Right kidney (tissue), 9 donors: ENCODE results near the gene PGS1.
"Not testable (repeated sequence)": the region's sequence is repeated elsewhere in the genome, so short reads cannot be mapped to it uniquely, and the experiment has no call there.

Experiments
- DNase-seq: peaks from one replicate; pipeline ENCODE4 v3.0.0-alpha.2; 2016
- long read RNA-seq, 8 donors: transcript quantifications; one replicate each; lab custom pipeline, GENCODE V29; 2026

PGS1 gene, protein sequence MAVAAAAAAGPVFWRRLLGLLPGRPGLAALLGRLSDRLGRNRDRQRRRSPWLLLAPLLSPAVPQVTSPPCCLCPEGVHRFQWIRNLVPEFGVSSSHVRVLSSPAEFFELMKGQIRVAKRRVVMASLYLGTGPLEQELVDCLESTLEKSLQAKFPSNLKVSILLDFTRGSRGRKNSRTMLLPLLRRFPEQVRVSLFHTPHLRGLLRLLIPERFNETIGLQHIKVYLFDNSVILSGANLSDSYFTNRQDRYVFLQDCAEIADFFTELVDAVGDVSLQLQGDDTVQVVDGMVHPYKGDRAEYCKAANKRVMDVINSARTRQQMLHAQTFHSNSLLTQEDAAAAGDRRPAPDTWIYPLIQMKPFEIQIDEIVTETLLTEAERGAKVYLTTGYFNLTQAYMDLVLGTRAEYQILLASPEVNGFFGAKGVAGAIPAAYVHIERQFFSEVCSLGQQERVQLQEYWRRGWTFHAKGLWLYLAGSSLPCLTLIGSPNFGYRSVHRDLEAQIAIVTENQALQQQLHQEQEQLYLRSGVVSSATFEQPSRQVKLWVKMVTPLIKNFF
- long read RNA-seq, donor 1, partial matches to known transcripts = 0 of 4 reads
- long read RNA-seq, donor 1, other reads (novel, unspliced or antisense) = 0 of 4 reads
- long read RNA-seq, donor 2, partial matches to known transcripts = 0 of 2 reads
- long read RNA-seq, donor 2, other reads (novel, unspliced or antisense) = 0 of 2 reads
- long read RNA-seq, donor 3, partial matches to known transcripts = 0 of 5 reads
- long read RNA-seq, donor 3, other reads (novel, unspliced or antisense) = 0 of 5 reads
- long read RNA-seq, donor 4, partial matches to known transcripts = 0 of 8 reads
- long read RNA-seq, donor 4, other reads (novel, unspliced or antisense) = 0 of 8 reads
- long read RNA-seq, donor 5, transcript PGS1-201 (10 exons, 2,201 nt) = major isoform, 6 of 11 reads
- long read RNA-seq, donor 5, partial matches to known transcripts = 5 of 11 reads
- long read RNA-seq, donor 5, other reads (novel, unspliced or antisense) = 0 of 11 reads
- long read RNA-seq, donor 6, partial matches to known transcripts = 0 of 3 reads
- long read RNA-seq, donor 6, other reads (novel, unspliced or antisense) = 0 of 3 reads
- long read RNA-seq, donor 7 = 0 reads
- long read RNA-seq, donor 8, partial matches to known transcripts = 0 of 3 reads
- long read RNA-seq, donor 8, other reads (novel, unspliced or antisense) = 0 of 3 reads

DNA sequence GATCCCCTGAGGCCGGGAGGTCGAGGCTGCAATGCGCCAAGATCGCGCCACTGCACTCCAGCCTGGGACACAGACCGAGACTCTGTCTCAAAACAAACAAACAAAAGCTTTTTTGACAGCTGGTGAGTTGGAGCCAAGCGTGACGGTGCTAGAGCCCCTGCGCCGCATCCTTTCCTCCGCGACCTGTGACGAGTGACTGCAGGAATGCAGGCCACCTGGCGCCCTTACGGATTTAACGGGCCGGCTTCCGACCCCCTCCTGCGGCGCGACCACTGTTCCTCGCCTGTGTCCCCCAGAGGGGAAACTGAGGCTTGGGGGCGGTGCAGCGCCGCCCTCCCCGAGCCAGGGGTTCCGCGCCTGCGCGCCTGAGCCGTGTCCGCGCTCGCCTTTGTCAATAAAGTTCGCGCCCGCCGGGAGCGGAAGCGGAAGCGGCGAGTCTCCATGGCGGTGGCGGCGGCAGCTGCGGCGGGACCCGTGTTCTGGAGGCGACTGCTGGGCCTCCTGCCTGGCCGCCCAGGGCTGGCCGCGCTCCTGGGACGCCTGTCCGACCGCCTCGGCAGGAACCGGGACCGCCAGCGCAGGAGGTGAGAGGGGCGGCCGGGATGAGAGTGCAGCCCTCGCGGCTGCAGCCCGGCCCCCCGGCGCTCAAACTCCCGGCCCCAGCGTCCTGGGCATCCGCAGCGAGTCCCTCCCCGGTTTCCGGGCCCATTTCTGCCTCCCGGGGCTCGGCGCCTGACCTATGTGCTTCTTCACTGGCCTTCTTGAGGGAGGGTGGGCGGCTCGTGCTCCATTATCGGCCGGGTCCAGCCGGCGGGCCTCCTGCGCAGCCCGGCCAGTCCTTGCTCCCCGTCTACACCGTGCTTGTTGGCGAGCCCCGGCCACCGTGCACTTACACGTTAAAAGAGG lies at the start of gene PGS1:
Gene PGS1, plus strand, starts transcription at position 425 of the 906 bp plus-strand sequence. Its CDS starts 17 bp downstream, at position 442.
- DNase-seq = peak; percentile 97

DNA sequence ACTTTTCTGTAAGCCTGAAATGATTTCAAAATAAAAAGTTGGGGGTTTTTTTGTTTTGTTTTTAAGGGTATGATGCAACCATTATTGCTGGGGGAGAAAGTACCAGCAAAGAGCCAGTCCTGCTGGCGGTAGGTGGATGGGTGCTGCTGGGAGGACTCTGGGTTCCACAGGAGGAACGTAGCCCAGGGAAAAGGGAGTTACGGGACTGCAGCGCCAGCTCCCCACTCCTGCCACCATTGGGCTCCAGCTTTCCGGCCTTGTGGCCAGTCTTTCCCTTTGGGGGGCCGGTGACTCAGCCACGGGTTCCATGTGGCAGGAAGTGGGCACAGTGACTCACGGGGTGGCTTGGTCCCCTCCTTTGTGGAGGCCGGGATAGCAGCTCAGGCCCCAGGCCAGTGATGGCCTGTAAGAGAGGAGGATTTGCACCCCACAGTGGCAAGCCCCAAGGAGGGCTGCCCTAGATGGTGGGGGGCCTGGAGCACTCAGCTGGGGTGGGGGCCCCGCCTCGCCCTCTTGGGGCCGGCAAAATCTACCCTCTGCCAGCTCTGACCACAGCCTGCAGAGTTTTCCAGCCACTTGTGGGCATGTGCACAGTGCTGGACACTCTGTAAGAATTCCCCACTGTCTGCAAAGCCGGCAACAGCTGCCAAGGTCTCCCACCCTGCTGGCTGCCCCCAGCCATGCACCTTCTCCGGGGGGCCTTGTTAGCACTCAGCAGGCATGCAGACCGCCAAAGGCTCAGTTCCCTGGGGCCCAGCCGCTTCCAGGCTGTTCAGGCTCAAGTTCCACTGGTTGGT lies 49.0 kb upstream of the PGS1 start:
- DNase-seq = no peak

DNA sequence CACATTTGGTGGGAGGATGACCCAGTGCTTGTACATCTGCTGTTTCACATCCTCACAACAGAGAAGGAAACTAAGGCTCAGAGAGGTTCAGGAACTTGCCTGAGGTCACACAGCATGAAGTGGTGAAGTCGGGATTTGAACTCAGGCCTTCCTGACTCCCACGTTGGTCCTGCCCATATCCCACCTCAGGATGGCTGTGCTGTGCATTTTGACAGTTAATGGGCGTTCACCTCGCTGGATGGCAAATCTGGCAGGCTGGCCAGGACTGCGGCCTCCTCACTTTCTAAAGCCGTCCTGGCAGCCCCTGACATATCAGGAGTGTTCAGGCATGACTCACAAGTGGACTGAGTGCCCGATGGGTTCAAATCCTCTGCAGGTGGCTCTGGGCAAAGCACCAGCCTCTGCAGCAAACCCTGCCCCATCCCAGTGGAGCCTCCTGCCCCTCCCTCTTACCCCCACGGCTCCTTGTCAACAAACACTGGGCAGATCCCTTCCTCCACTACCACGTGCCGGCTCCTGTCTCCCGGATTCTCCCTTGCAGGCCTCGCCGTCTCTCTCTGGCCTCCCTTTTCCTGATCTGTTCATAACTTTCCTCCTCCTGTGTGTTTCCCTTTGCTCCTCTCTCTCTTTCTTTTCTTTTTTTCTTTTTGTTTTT lies 47.8 kb upstream of the PGS1 start:
- DNase-seq = no peak

DNA sequence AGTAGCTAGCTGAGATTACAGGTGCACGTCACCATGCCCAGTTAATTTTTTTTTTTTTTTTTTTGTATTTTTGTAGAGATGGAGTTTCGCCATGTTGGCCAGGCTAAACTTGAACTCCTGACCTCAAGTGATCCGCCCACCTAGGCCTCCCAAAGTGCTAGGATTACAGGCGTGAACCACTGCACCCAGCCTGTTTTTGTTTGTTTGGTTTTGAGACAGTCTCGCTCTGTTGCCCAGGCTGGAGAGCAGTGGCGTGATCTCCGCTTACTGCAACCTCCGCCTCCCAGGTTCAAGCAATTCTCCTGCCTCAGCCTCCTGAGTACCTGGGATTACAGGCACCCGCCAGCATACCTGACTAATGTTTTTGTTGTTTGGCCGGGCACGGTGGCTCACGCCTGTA lies 47.1 kb upstream of the PGS1 start:
- DNase-seq = not testable (repeated sequence)

DNA sequence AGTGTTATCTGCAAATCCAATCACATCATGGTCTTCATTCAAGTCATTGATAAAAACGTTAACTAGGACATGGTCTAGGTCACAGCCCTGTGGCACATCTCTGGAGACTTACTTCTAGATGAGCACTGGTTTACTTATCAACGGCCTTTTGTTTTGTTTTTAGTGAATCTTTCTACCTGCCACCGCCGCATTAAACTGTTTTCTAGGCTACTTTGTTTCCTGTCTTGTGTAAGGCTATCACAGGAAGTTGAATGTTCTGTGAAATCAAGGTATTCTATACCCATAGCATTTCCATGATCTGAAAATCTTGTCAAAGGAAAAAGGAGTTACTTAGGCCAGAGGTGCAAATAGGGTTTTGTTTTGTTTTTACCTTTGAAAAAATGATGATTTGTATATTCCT lies 45.5 kb upstream of the PGS1 start:
- no peak for DNase-seq

DNA sequence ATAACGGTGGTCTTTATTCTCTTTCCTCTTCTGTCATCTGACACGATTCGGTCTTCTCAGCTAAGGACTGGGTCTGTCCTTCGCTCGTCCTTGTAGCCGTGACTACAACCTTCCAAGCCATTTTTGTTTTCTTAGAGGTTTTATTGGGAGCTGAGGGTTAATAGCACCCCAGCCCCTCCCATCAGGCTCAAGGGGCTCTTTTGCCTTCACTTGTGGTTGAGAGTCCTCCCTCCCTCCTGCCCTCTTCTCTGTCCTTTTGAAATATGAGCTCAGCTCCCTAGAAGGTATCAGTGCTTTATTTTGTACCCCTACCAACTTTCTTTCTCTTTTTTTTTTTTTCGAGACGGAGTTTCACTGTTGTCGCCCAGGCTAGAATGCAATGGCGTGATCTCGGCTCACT lies 43.2 kb upstream of the PGS1 start:
- no peak for DNase-seq

DNA sequence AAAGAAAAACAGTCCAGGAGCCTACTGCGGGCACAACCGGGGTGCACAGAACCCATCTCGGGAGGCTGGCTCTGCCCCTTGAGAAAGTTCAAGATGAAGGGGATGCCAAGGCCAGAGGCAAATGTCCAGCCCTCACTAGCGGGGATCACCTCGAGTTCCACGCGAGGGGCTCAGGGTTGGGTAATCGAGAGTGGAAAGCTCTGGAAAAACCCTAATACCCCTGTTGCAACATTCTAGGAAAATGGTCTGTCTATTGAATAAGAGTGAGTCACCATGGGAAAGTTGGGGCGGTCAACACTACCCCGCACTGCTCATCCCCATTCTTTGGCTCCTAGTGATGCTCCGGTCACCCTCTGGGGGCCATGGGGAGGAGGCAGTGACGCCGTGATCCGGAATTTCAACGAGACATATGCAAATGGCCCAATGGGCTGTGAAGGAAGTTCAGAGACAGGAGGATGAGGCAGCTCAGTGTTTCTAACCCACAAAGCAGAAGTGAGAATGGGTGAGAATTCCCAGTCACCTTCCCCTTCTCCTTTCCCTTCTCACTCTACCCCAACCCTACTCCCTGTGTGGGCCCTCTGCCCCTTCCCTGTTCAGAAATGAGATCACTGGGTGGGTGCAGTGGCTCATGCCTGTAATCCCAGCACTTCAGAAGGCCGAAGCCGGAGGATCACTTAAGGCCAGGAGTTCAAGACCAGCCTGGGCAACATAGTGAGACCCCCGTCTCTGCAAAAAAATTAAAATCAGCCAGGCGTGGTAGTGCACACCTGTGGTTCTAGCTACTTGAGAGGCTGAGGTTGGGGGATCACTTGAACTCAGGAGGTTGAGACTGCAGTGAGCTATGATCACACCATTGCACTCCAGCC lies 41.0 kb upstream of the PGS1 start:
- no peak for DNase-seq

DNA sequence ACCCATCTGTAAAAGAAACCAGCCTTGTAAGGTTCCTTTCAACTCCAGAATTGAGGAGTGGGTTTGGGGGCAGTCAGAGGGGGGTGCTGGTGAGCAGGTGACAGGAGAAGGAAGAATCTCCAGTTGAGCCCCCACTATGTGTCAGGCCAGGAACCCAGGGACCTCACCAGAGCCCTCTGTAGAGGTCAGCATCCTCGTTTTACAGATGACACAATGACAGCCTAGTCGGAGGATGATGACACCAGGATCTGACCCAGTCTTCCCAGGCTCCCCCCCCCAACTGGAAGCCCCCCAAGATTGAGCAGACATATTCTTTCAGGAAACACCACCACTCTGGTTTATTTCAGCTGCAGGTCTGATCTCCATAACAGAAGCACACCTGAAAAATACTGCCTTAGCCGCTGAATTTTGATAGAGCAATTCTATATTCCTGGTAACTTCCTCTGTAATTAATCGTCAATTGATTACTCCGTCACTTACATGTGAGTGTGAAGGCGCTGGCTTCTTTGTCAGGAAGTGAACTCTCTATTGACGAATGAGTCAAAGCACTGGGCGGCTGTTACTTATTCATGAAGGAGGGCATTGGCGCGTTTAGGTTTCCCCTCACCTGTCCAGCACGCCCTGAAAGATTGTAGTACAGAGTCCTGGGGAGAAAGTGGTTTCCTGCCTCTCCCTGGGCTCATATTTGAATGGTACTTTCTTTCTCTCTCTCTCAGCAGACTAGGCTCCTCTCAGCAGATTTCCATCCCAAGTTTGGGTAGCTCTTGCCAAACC lies 39.8 kb upstream of the PGS1 start:
- DNase-seq = no peak

DNA sequence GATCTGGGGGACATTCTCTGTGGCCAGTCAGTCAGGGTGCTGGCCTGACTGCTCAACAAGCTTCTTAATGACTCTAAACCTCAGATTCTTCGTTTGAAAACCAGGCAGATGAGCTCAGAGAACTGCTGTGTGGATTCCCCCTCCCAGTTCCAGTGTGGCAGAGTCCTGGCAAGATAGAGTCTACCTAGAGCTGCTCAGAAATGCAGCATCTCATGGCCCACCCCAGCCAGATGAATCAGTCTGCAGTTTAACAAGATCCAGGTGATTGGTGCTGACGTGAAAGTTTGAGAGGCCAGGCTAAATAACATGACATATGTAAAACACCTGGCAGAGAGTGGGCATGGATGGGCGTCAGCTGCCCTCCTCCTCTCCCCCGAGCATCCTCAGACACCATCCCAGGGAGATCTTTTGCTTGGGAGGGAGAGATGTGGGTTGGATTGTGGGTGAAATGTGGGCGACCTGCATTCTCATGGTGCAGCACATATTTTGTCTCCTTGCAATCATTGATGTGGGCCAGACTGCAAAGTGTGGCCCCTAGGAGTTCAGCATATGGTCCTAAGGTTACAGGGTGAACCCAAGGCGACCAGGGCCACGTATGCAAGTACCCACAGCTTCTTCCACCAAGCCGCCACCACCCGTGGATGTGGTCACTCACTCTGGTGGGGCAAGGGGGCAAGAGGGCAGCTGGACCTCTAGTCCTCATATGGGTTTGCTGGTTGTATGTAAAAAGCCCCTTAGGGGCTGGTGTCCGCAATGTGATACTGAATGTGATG lies 38.1 kb upstream of the PGS1 start:
- no peak for DNase-seq

DNA sequence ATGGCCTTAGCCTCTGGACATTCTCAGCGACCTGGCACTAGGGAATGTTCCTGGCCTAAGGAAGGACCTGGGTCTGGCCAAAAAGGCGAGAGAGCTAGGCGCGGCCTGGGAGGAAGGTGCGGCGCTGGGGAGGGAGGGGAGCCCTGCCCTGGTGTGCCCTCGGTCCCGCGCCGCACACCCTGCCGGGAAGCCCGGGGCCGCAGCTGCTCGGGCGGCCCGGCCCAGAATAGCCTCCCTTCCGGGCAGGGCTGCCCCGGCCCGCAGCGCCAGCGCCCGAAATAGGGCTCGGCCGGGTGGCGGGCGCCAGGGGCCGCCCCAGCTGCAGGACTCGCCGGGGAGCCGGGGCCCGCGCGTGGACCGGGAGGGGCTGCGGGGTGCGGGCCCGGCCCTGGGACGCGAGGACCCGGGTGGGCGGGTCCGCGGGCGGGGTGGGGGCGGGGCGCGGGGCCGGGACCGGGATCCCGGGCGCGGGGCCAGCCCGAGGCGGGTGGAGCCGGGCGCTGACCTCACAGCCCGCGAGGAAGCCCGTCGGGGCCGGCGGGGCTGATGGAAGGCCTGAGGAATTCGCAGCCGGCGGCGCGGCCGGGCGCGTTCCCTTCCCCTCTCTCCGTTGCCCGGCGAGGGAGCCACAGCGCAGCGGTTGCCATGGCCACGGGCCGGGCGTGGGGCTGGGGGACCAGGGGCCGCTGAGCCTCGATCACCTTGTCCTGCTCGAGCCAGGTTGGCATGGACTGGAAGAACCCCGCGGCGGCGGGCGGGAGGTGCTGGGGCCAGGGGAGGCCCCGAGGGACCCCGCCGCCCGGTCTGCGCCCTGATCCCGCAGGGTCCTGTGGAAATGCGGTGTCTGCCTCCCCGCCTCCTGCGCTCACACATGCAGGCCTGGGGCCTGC lies 36.6 kb upstream of the PGS1 start:
- DNase-seq = peak; percentile 80

DNA sequence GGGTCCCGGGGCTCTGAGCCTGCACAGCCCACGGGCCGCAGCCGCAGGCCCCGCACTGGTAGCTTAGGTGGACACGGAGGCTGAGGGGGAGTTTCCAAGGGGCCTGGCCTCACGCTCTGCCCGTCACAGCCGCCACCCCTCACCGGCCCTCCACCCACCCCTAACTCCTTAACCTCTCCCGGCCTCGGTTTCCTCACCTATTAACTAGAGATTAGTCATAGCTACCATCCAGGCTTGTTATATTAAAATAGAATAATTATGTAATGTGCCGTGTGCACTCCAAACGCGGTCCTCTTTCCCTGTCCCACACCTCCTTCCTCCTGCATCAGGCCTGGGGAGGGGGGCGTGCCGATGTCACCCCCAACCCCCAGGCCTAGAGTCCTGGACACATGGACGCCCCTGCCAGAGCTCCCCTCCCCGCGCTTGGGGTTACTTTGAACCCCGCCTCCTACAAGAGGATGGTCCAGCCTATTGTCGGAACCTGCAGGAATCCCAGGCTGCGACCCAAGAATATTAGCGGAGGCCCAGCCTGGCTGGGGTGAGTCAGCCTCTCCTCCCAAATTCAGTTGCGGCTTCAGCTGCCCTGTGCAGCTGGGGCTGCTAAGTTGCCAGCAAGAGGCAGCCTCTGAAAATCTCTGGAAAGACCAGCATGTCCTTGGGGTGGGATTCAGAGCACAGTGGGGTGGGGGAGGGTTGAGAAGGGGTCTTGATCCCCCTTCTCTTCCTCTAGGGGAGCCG lies 35.8 kb upstream of the PGS1 start:
- DNase-seq = no peak

DNA sequence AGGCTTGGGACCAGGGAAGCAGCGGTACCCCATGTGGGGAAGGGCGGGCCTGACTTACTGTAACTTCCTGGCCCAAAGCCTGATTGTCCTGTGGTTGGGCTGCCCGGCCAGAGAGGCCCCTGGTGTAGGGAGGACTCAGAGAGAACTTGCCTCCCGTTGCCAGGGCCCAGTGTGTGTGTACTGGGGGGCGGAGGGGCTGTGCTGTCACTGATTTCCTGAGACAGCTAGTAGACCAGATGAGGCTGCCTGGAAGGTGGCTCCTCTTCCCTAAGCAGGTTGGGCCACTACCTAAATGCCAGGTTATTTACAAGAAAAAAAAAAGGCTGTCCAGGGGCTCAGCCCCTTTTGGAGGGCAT lies 35.3 kb upstream of the PGS1 start:
- no peak for DNase-seq

DNA sequence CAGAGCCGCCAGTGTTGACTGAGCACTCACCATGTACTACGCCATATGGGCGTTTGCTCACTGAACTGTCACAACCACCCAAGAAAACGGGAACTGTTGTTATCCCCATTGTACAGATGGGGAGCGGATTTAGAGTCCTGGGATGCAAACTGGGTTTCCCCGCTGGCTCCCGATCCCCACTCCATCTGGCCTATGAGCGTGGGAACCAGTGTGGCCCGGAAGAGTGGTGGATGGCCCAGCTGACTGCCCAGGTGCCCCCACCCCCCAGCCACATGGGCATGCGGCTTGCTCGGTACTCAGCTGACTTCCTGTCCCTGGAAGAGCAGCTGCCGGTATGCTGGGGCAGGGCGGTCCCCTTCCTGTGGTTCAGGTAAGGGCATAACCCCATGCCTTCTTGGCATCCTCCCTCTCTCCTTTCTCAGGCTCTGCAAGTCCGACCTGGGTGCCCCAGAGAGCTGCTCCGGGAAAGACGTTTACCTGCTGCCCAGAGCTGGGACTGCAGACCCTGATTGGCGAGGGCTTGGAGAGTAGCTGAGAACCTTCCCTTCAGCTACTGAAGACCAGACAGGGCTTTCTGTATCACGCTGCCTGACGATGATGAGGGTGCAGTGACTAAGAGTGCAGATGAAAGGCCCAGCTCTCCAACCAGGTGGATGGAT lies 34.8 kb upstream of the PGS1 start:
- DNase-seq = no peak

DNA sequence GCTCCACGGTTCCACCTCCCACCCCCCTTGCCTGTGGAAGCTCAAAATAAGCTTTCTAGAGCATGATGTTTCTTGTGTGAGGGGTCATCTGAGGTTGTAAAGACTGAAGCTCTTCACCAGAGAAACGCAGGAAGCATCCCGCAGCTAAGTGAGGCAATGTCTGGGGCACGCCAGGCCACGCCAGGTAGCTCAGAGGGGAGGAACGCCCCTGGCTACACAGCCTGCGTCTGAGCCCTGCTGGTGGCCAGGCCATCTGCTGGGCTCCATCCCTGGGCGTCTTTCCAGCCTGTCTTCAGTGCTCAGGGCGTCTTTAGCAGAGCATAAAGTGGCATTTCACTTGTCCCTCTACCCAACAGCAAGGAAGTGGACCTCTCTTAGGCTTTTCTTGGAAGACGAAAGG lies 33.8 kb upstream of the PGS1 start:
- no peak for DNase-seq

DNA sequence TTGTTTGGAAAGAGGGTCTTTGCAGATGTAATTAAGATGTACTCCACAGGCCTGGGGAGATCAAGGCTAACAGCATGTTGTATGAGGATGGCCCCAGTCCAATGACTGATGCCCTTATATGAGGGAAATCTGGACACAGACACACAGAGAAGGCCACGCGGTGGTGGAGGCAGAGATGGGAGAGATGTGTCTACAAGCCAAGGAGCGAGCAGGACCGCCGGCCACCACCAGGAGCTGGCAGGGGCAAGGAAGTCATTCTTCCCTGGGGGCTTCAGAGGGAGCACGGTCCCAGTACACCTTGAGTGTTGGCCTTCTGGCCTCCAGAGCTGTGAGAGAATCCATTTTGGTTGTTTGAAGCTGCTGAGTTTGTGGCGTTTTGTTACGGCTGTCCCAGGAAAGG lies 33.3 kb upstream of the PGS1 start:
- no peak for DNase-seq
